SK-N-SH (cell line): ENCODE measurements around the gene ZNF775. TPM values are rescaled to one million over a fixed set of nuclear protein-coding genes. Genes with fewer than 3 reads are reported as not detected.

Experiments used
- CHD2 ChIP-seq: fragments of 150-350 bp; IDR thresholded peaks from 2 replicates; pipeline ENCODE4 v1.6.1; 2018; ENCODE audit warnings: low read length; ENCODE audit not compliant: partially characterized antibody
- NFIC ChIP-seq: IDR thresholded peaks from 2 replicates; pipeline ENCODE4 v1.4.0; 2012; ENCODE audit warnings: borderline replicate concordance
- NRF1 ChIP-seq: IDR thresholded peaks from 2 replicates; pipeline ENCODE4 v1.6.1; 2012; ENCODE audit warnings: low read depth, mild to moderate bottlenecking, low read length
- TAF1 ChIP-seq: IDR thresholded peaks from 2 replicates; pipeline ENCODE4 v1.6.1; 2012; ENCODE audit warnings: low read depth, mild to moderate bottlenecking, low read length, moderate library complexity, borderline replicate concordance
- TCF12 ChIP-seq: IDR thresholded peaks from 2 replicates; pipeline ENCODE4 v1.4.0; 2012
- polyA plus RNA-seq, 3 experiments: library from polyadenylated mRNA; depleted of rRNA; stranded (reverse); fragments of >200 nt; gene quantifications; 2 replicates each; pipeline ENCODE4 v1.2.3, GENCODE V29; 2012
- TF ChIP-seq, protein P1 (sequence below): IDR thresholded peaks from 2 replicates; pipeline ENCODE4 v1.4.0; 2012; ENCODE audit warnings: low read depth, borderline replicate concordance

The ZNF775 gene
- polyA plus RNA-seq, 1 of the 3 experiments (the other 2 are of a cell fraction) = 5.0 TPM

DNA sequence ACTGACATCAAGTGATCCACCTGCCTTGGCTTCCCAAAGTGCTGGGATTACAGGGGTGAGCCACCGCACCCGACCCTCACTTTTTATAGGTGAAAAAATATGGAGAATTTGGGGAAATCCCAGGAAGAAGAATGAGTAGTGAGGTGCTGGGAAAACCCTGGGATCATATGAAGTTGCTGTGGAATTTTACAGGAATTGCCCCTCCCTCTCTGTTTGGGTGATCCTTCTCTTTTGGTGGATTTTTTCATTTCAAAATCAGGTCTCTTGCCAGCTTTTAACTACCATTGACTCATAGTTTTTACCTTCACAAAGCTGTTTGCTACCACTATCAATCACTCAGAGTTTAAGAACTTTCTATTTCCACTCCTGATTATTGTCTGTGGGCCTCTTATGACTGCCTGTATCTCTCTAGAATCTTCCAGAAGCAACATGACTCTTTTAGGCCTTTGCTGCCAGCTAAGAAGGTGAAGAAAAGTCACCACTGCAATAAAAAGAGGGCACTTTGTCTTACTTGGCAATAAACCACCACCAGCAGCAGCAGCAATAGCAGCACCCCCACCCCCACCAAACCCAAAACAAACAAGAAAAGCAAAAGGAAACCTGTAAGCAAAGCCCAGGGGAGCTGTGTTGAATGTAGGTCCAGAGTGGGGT lies 67.3 kb downstream of the ZNF775 start (continued):
- no peak for TF ChIP-seq NRF1
- TF ChIP-seq CHD2 = no peak
- no peak for TF ChIP-seq TCF12
- TF ChIP-seq, protein P1, sequence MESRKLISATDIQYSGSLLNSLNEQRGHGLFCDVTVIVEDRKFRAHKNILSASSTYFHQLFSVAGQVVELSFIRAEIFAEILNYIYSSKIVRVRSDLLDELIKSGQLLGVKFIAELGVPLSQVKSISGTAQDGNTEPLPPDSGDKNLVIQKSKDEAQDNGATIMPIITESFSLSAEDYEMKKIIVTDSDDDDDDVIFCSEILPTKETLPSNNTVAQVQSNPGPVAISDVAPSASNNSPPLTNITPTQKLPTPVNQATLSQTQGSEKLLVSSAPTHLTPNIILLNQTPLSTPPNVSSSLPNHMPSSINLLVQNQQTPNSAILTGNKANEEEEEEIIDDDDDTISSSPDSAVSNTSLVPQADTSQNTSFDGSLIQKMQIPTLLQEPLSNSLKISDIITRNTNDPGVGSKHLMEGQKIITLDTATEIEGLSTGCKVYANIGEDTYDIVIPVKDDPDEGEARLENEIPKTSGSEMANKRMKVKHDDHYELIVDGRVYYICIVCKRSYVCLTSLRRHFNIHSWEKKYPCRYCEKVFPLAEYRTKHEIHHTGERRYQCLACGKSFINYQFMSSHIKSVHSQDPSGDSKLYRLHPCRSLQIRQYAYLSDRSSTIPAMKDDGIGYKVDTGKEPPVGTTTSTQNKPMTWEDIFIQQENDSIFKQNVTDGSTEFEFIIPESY = no peak
- no peak for TF ChIP-seq NFIC
- no peak for TF ChIP-seq TAF1

Other genes starting within 250 kb of the ZNF775 start
- gene LRRC61, start 56.0 kb upstream of the ZNF775 start, polyA plus RNA-seq (2012; rRNA removed) = 0.93 and 0.99 TPM in 2 replicates
- gene ACTR3C, start 55.8 kb upstream of the ZNF775 start, polyA plus RNA-seq (2012; rRNA removed) = 0.16 and 0.35 TPM in 2 replicates
- 0.26 and 0.43 TPM in 2 replicates for gene RARRES2, start 37.7 kb upstream of the ZNF775 start, polyA plus RNA-seq (2012; rRNA removed)
- gene REPIN1, start 10.5 kb upstream of the ZNF775 start, polyA plus RNA-seq (2012; rRNA removed) = 87.5 and 91.6 TPM in 2 replicates
- gene GIMAP8, start 71.3 kb downstream of the ZNF775 start, polyA plus RNA-seq (2012; rRNA removed) = not detected in 2 replicates
- gene GIMAP7, start 135.5 kb downstream of the ZNF775 start, polyA plus RNA-seq (2012; rRNA removed) = not detected in 2 replicates
- gene GIMAP4, start 188.1 kb downstream of the ZNF775 start, polyA plus RNA-seq (2012; rRNA removed) = not detected in 2 replicates